ENCODE results near the gene NCAPH2. TPM values are rescaled to one million over a fixed set of nuclear protein-coding genes. Genes with fewer than 3 reads are reported as not detected.

The NCAPH2 gene
- total RNA-seq, 2 experiments from 2014 or later = 143 to 152 TPM

- H3K36me3 Mint-ChIP-seq = peaks cover 2% of the 10 kb centered on the region
- H3K9me3 Mint-ChIP-seq = no peaks in the 10 kb centered on the region
- H3K4me1 Mint-ChIP-seq = peaks cover 6% of the 10 kb centered on the region
- H3K27me3 Mint-ChIP-seq = no peaks in the 10 kb centered on the region
- H3K27ac Mint-ChIP-seq = no peak overlapping the region
- no peak for DNase-seq
- no peak overlapping the region for H3K4me3 Mint-ChIP-seq
These were observed 7.6 kb upstream of the NCAPH2 start for GRCh38 chr22:50500452-50500851.

- H3K27ac Mint-ChIP-seq = no peak overlapping the region
- H3K27me3 Mint-ChIP-seq = no peaks in the 10 kb centered on the region
- no peak overlapping the region for H3K4me3 Mint-ChIP-seq
- no peaks in the 10 kb centered on the region for H3K9me3 Mint-ChIP-seq
- DNase-seq = no peak
- H3K4me1 Mint-ChIP-seq = peaks cover 6% of the 10 kb centered on the region
- H3K36me3 Mint-ChIP-seq = peaks cover 2% of the 10 kb centered on the region
These were observed 5.9 kb upstream of the NCAPH2 start for GRCh38 chr22:50502096-50502495.

GRCh38 chr22:50502628-50503474, 5.2 kb upstream of the NCAPH2 start:
- no peak for DNase-seq
- Mint-ChIP-seq H3K27ac (no peak overlapping the region), H3K27me3 (no peaks in the 10 kb centered on the region), H3K36me3 (peaks cover 2% of the 10 kb centered on the region), H3K4me3 (no peak overlapping the region), H3K4me1 (peaks cover 6% of the 10 kb centered on the region), H3K9me3 (no peaks in the 10 kb centered on the region)

DNA sequence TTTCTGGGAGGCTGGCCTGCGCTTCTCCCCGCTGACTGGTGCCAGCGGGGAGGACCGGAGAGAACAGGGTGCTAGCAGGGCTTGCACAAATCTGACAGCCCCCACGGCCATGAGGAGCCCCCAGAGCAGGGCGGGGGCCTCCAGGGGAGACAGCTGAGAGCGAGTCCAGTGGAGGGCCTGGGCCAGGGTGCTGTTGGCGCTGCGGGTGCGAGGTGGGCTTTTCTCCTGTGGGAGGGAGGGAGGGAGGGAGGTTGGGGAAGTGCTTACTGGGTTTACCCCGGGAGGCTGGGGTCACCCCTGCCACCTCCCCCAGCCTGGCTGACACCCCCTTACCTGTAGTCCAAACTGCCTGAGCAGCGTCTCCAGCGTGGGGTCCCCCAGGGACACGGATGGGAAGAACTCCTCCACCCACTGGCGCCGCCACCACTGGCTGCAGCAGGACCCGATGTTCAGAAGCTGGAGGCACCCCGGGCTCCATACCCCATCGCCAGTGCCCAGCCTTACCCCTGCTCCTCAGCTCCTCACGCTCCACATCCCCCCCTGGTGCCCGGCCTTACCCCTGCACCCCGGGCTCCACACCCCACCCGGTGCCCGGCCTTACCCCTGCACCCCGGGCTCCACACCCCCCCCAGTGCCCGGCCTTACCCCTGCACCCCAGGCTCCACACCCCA, 4.4 kb upstream of the NCAPH2 start:
- Mint-ChIP-seq H3K36me3 (peaks cover 2% of the 10 kb centered on the region), H3K4me3 (no peak overlapping the region), H3K27me3 (no peaks in the 10 kb centered on the region), H3K4me1 (peaks cover 1% of the 10 kb centered on the region), H3K27ac (no peak overlapping the region), H3K9me3 (no peaks in the 10 kb centered on the region)
- DNase-seq = no peak

DNA sequence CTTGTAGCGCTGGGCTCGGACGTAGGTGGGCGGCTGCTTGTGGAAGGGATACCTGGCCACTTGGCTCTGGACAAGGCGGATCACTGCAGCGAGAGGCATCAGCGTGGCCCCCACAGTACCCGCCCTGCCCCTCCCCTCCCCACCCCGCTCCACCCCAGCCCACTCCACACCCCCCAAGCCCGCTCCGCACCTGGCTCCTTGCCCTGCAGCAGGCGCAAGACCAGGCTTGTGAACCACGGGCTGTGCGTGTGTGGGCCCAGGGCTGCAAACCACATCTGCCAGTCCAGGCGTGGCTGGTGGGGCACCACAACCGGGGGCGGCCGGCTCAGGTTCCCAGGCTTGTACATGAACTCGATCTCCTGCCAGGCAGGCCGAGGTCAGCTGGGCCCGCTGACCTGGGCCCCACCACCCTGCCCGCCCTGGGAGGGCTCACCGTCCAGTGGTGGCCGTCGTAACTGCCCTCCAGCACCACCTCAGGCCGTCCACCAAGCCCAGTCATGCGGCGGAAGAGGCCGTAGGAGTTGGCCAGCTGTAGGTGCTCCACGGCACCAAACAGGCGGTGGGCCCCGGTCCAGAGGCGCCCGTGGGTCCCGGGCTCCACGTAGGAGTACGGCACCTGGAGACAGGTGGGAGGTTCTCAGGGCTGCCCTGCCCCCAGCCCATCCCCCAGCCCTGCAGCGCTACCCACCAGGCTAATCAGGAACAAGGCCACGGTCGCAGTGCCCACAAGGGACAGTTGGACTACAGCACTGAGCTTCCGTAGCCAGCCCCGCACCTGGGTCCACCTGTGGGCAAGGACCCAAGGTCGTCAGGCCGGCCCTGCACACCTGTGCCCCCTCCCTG, 3.4 kb upstream of the NCAPH2 start:
- H3K4me1 Mint-ChIP-seq = peaks cover 7% of the 10 kb centered on the region
- H3K27me3 Mint-ChIP-seq = no peaks in the 10 kb centered on the region
- H3K4me3 Mint-ChIP-seq = no peak overlapping the region
- no peak overlapping the region for H3K27ac Mint-ChIP-seq
- DNase-seq = no peak
- peaks cover 7% of the 10 kb centered on the region for H3K36me3 Mint-ChIP-seq
- H3K9me3 Mint-ChIP-seq = no peaks in the 10 kb centered on the region

- Mint-ChIP-seq H3K4me1 (peaks cover 7% of the 10 kb centered on the region), H3K4me3 (no peak overlapping the region), H3K36me3 (peaks cover 7% of the 10 kb centered on the region), H3K27ac (no peak overlapping the region), H3K9me3 (no peaks in the 10 kb centered on the region), H3K27me3 (no peaks in the 10 kb centered on the region)
- no peak for DNase-seq
These were observed 2.7 kb upstream of the NCAPH2 start for GRCh38 chr22:50505276-50505775.

DNA sequence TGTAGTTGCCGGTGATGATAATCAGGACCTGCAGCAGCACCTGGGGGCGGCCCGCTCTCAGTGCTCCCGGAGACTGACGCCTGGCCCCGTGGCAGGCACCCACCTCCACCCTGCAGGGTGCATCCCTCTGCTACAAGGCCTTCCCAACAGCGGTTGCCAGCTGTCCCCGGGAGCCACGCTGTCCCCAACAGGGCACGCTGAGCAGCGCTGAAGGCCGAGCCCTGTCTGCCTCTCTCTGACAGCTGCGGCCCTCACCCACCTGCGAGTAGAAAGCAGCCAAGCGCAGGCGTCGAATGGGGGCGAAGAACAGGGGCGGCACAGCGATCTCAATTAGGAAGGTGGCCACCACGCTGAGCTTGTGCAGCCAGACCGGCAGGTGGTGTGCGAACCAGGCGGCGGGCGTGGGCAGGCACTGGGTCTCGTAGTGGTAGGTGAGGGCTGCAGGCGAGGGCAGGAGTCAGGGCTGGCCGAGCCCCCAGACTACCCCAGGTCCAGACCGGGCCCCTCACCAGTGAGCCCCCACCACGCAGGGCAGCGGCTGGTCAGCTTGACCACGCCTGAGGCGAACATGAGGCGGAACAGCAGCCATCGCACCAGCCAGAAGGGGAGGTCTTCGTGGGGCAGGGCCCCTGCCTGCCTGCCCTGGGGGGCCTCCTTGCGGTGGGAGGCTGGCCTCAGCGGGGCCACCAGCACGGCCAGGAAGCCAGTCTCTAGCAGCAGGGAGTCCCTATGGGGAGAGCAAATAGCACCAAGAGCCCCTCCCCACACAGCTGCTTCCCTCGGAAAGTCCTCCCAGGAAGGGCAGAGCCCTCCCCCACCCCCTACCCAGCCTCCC, 2.0 kb upstream of the NCAPH2 start:
- peak overlapping the region; percentile 97 for H3K4me3 Mint-ChIP-seq
- no peaks in the 10 kb centered on the region for H3K9me3 Mint-ChIP-seq
- H3K27me3 Mint-ChIP-seq = no peaks in the 10 kb centered on the region
- H3K27ac Mint-ChIP-seq = no peak overlapping the region
- no peak for DNase-seq
- peaks cover 7% of the 10 kb centered on the region for H3K36me3 Mint-ChIP-seq
- H3K4me1 Mint-ChIP-seq = peaks cover 7% of the 10 kb centered on the region

DNA sequence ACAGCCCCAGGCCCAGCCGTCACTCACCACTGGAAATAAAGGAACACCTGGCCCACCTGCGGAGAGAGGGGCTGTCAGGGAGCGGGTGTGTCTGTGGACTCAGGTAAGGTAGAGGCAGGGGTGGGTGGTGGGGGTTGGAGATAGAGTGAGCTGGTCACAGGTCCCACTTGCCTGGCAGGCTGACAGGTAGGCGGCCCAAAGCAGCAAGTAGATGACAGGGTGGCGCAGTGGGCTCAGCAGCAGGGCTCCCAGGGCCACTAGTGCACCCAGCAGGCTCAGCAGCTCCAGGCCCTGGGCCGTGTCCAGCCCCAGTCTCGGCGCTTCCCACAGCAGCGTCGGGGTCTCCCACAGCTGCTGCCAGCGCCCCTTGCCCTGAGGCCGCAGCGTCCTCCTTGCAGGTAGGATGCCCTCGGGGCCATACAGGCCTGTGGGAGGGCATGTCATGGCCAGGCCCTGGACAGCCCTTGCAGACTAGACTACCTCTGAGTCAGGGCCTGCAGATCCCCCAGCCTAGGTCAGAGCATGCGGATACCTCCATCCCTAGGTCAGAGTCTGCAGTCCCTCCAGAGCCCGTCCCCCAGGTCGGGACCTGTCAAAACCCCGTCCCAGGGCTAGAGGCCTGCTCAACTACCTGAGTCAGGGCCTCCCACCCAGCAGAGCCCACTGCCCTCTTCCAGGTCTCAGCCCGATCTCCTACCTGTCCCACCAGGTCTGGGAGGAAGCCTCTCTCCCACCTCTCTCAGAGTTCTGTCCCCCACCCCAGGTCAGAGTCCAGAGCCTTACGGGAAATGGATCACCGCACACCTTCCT, 1.2 kb upstream of the NCAPH2 start:
- Mint-ChIP-seq H3K4me1 (peaks cover 7% of the 10 kb centered on the region), H3K36me3 (peaks cover 7% of the 10 kb centered on the region), H3K9me3 (no peaks in the 10 kb centered on the region), H3K27me3 (no peaks in the 10 kb centered on the region), H3K27ac (peak overlapping the region; percentile 92), H3K4me3 (peak overlapping the region; percentile 97)
- DNase-seq = no peak

DNA sequence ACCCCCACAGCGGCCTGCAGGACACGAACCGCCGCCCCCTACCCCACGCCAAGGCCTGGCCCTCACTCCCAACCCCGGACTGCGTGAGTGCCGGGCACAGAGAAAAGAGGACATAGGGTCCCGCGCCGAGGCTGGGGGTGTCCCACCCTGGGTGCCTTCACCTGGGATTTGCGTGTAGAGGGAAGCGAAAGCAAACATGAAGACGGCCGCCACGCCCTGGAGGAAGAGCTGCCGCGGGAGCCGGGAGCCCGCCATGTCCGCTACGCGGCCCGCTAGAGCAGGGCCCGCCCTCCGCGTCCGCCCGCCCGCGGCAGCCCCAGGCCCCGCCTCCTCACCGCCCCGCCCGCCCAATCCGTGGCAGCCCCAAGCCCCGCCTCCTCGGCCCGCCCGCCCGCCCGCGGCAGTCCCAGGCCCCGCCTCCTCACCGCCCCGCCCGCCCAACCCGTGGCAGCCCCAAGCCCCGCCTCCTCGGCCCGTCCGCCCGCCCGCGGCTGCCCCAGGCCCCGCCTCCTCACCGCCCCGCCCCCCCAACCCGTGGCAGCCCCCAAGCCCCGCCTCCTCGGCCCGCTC, 518 bp upstream of the NCAPH2 start, which contains the start of gene LMF2:
TSS of gene LMF2 (minus strand) at position 282 of the 570 bp plus-strand sequence. CDS start at position 255, 27 bp downstream.
- Mint-ChIP-seq H3K27ac (peak within 1 kb of the TSS; percentile 97), H3K9me3 (no peaks in the 10 kb centered on the region), H3K27me3 (no peaks in the 10 kb centered on the region), H3K4me3 (peak within 1 kb of the TSS; percentile 97), H3K4me1 (peaks cover 11% of the 10 kb centered on the region), H3K36me3 (peaks cover 10% of the 10 kb centered on the region)
- peak; percentile 95 for DNase-seq

- no peak for DNase-seq
- Mint-ChIP-seq H3K27me3 (no peaks in the 10 kb centered on the region), H3K27ac (peak overlapping the region; percentile 97), H3K4me3 (peak overlapping the region; percentile 86), H3K4me1 (peaks cover 13% of the 10 kb centered on the region), H3K36me3 (peaks cover 14% of the 10 kb centered on the region), H3K9me3 (no peaks in the 10 kb centered on the region)
These were observed 873 bp downstream of the NCAPH2 start for GRCh38 chr22:50508897-50509296.

DNA sequence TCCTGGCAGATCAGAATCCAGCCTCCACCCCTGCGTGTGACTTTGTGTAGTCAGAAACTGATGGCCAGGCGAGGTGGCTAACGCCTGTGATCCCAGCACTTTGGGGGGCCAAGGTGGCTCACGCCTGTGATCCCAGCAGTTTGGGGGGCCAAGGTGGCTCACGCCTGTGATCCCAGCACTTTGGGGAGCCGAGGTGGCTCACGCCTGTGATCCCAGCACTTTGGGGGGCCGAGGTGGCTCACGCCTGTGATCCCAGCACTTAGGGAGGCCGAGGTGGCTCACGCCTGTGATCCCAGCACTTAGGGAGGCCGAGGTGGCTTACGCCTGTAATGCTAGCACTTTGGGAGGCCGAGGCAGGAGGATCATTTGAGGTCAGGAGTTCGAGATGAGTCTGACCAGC, 5.2 kb downstream of the NCAPH2 start:
- DNase-seq = no peak
- Mint-ChIP-seq H3K9me3 (no peaks in the 10 kb centered on the region), H3K27me3 (no peaks in the 10 kb centered on the region), H3K27ac (no peak overlapping the region), H3K4me3 (no peak overlapping the region), H3K4me1 (peaks cover 17% of the 10 kb centered on the region), H3K36me3 (peaks cover 21% of the 10 kb centered on the region)

- no peak for DNase-seq
- H3K4me3 Mint-ChIP-seq = no peak overlapping the region
- peaks cover 26% of the 10 kb centered on the region for H3K36me3 Mint-ChIP-seq
- H3K27me3 Mint-ChIP-seq = no peaks in the 10 kb centered on the region
- peaks cover 10% of the 10 kb centered on the region for H3K4me1 Mint-ChIP-seq
- no peak overlapping the region for H3K27ac Mint-ChIP-seq
- no peaks in the 10 kb centered on the region for H3K9me3 Mint-ChIP-seq
These were observed 8.0 kb downstream of the NCAPH2 start for GRCh38 chr22:50516068-50516467.

DNA sequence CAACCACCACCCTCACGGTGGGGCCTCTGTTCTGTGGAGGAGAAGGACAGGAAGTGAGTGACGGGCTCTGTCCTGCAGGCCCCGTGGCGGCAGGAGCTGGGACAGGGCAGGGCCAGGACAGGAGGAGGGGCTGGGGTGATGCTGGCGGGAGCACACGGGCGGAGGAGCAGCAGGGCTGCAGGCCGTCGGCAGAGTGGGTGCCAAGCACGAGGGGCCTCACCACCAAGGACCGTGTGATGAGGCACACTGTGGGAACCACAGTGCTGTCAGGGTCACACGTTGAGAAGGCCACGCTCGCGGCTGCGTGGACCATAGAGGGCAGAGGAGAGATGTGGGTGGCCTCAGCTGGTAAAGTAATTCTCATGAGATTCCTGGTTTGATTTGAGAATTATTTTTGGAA, 8.9 kb downstream of the NCAPH2 start:
- no peak for DNase-seq
- Mint-ChIP-seq H3K36me3 (peaks cover 26% of the 10 kb centered on the region), H3K4me1 (peaks cover 10% of the 10 kb centered on the region), H3K9me3 (no peaks in the 10 kb centered on the region), H3K4me3 (no peak overlapping the region), H3K27me3 (no peaks in the 10 kb centered on the region), H3K27ac (peak overlapping the region; percentile 63)
